ENCODE measurements around the gene CCR5.
"Not testable (repeated sequence)": the region's sequence is repeated elsewhere in the genome, so short reads cannot be mapped to it uniquely, and the experiment has no call there.

CCR5 gene

DNA sequence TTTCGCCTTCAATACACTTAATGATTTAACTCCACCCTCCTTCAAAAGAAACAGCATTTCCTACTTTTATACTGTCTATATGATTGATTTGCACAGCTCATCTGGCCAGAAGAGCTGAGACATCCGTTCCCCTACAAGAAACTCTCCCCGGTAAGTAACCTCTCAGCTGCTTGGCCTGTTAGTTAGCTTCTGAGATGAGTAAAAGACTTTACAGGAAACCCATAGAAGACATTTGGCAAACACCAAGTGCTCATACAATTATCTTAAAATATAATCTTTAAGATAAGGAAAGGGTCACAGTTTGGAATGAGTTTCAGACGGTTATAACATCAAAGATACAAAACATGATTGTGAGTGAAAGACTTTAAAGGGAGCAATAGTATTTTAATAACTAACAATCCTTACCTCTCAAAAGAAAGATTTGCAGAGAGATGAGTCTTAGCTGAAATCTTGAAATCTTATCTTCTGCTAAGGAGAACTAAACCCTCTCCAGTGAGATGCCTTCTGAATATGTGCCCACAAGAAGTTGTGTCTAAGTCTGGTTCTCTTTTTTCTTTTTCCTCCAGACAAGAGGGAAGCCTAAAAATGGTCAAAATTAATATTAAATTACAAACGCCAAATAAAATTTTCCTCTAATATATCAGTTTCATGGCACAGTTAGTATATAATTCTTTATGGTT is at the start of gene CCR5:
TSS of gene CCR5 (plus strand) at position 108 of the 680 bp plus-strand sequence. CDS start 1,957 bp downstream, outside the sequence.
- DNase-seq: no peak

DNA sequence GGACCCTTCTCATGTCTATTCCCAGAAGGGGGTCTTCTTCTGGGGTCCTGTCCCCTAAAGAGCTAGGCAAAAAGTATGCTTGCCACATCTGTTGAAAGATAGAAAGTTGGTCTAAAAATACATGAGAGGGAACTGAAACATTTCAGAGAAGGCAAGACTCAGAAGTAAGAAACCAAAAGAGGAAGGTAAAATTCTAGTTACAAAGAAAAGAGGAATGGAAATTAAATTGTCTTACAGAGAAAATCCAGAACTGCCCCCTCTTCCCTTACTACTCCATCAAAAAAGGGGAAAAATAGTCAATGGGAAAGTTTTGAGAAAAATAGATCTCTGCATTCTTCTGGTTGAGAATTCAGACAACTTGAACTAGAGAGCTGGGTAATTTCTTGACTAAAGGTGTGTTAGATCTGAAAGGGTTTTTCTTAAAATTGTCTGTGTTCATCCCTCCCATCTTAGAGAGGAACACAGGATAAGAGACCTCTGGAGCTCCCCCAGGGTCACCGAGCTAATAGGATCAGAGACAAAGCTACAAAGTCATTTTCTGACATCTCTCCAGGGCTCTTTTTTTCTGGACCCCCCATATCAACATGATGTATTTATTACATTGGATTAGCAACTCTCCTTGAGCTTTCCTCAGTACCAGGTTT is 49.2 kb upstream of the CCR5 start:
- DNase-seq: no peak

DNA sequence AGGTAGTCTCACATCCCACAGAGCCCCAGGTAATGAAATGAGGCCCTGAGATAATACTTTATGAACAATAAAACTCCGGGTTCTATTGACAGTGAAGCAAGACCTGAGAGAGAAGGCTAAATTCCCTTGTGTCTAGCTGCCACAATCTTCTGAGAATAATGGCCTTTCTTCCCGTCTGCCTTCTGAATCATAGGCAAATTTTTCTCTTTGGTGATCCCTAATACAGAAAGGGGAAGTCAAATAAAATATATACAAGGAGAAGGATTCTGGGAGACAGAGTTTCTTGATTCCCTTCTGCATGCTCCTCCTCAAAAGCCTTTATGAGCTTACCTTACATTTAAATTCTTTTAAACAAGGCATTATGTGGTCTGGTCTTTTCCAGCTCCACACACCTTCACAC is 46.7 kb upstream of the CCR5 start:
- DNase-seq: no peak

DNA sequence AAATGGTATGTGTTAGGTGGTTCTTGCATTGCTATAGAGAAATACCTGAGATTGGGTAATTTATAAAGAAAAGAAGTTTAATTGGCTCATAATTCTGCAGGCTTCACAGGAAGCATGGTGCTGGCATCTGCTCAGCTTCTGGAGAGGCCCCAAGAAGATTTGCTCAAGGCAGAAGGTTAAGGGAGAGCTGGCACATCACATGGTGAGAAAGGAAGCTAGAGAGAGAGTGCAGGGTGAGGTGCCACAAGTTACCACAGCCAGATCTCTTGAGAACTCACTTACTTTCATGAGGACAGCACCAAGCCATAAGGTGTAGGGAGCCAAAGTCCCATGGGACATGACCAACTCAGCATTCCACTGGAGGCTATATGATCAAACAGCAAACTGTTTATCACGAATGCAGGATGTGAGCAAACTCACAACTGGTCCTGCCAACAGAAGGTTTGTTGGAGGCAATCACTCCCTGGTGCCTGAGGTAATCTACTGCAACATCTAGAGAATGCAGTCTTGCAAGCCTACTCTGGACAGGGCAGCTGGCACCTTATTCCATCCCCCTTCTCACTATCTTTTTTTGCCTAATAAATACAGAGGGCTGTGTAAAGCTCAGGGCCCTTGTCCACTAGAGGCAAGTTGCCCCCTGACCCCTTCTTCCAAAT is 45.0 kb upstream of the CCR5 start:
- no peak for DNase-seq

DNA sequence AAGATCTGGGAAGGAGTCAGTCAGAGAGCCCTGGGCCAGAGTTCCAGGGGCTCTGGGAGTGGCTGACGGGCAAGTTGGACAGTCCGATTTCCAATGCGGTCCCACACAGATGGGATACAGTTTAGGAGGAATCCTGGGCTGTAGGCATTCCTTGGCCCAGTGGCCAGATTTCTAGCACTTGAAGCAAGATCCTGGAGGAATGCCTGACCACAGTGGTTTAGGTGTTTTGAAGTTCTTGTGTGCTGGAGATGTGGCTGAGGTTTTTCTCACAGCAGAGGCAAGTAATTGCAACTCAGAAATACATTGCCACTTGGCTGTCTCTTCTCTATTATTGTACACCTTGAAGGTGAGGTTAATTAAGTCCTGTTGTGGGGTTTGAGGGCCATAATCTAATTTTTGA is 40.1 kb upstream of the CCR5 start:
- not testable (repeated sequence) for DNase-seq

DNA sequence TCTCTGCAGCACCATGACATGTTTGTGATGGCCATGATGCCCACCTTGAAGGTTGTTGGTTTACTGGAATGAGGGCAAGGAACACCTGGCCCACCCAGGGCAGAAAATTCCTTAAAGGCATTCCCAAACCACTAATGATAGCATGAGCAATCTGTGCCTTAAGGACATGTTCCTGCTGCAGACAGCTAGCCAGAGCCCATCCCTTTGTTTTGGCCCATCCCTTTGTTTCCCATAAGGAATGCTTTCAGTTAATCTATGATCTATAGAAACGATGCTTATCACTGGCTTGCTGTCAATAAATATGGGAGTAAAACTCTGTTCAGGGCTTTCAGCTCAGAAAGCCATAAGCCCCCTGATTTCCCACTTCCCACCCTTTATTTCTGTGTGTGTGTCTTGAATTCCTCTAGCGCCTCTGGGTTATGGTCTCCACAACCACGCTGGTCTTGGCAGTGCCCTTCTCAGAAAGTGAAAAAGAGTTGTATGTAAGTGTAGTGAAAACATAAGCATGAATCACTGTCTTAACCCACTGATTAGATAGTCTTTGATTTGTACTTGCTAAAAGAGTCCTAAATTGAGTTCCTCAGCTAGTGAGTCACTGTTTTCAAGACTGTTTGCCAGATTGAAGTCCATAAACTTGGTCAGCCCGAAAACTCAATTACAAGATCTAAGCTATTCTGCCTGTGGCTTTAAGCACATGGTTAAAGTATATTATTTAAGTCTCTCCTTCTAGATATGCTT is 35.8 kb upstream of the CCR5 start:
- no peak for DNase-seq

DNA sequence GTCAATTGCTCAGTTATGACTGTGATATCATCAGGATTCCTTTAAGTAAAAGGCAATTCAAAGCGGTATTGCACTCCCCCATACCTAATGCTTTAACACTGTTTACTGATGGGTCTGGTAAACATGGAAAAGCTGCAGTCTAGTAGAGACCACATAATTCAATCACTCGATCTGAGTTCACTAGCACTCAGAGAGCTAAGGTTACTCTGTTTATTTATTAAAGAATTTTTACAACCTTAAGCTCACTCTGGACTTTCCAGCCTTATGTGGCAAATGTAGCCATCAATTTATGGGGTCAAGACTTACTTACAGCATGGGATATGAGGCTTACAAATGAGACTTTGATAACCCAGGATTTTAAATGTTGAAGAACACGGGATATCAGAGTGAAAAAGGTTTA is 35.2 kb upstream of the CCR5 start:
- DNase-seq: no peak

DNA sequence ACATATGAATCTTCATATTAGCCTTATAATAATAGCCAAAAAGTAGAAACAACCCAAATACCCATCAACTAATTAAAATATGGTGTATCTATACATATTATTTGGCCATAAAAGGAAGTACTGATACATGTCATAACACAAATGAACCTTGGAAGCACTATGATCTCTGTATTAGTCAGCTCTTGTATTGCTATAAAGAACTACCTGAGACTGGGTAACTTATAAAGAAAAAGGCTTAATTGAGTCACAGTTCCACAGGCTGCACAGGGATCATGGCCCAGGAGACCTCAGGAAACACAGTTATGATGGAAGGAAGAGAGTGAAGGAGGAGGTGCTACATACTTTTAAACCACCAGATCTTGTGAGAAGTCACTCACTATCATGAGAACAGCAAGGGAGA is 32.8 kb upstream of the CCR5 start:
- DNase-seq: no peak

DNA sequence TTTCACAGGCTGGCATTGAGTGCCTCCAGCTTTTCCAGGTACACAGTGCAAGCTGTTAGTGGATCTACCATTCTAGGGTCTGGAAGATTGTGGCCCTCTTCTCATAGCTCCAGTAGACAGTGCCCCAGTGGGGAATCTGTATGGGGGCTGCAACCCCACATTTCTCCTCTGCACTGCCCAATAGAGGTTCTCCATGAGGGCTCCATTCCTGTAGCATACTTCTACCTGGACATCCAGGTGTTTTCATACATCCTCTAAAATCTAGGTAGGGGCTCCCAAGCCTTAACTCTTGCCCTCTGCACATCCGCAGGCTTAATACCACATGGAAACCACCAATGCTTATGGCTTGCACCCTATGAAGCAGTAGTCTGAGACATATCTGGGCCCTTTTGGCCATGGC is 31.9 kb upstream of the CCR5 start:
- no peak for DNase-seq

DNA sequence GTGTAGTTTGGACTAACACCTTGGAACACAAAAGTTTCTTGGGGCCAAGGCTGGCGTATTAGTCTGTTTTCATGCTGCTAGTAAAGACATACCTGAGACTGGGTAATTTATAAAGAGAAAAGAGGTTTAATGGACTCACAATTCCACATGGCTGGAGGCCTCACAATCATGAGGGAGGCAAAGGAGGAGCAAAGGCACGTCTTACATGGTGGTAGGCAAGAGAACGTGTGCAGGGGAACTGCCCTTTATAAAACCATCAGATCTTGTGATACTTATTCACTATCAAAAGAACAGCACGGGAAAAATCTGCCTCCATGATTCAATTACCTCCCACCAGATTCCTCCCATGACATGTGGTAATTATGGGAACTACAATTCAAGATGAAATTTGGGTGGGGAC is 26.3 kb upstream of the CCR5 start:
- no peak for DNase-seq

DNA sequence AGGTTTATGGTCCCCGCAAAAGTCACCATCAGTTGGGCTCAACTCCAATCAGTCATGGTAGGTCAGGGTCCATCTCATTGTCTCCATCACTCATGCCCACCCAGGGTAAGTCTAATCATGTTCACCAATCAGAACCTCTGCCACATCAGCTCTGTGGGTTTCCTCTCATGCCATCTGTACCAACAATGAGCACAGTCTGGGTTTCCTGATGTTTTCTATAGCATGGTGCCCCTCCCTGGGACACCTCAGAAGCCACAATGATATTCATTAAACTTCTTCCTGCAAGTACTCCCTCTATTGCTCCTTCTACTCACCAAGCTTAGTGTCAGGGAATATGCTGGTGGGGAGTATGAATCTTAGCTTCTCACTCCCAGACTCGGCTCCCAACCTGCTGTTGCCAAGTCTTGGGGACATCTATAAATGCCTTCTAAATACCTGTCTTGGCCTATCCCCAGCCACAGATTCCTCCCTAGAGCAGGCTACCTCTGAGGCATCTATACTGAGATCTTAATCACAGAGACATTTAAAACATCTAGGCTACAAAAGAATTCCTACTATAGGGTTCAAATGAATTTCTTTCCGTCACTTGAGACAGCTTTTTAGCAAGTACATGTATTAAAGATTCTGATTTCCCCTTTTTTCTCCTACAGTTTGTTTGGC is 21.8 kb upstream of the CCR5 start:
- DNase-seq: no peak

DNA sequence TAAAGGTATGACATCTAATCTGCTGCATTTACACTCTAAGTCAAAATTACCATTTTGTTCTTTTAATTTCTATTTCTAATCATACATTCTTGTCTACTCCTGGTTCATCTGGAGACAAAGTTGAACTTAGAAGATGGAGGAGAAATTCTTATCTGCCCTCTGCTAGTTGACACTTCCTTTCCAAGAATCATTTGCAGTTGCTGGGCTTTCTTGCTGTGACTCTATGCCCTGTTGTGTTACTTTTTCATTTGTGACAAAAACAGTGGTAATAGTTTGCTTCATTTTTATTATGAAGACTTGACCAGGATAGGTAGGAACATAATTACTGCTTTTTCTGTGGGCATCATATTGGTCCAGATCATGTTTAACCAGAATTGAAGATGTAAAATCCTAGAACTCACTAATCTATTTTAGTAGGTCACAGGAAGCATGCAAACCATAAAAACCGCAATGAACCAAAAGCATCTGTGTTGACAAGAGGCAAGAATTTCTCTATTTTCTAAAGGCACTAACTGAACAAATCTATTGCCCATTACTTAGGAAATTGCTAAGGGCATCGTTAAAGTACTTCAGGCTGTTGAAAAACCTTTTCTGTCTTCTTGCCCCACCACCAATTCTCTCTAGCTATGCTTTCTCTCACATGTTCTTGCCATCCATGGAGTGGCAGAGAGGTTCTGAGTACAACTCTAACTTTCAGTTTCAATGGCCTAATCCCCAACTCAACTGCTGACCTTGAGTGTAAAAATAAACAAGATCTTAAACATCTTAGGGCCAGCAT is 21.1 kb upstream of the CCR5 start:
- DNase-seq: no peak

DNA sequence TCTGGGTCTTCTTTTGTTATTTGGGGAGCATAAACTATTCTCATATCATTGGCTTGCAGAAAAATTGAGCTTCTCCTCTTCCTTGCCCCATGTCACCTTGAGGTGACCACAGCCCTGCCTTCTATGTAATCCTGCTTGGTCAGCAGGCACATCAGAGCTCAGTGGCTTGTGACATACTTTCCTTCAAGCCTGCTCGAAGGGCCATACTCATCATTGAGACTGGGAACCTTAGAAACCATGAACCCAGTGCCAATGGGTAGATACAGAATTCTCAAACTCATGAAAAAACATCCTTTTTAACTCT is 20.5 kb upstream of the CCR5 start:
- no peak for DNase-seq

DNA sequence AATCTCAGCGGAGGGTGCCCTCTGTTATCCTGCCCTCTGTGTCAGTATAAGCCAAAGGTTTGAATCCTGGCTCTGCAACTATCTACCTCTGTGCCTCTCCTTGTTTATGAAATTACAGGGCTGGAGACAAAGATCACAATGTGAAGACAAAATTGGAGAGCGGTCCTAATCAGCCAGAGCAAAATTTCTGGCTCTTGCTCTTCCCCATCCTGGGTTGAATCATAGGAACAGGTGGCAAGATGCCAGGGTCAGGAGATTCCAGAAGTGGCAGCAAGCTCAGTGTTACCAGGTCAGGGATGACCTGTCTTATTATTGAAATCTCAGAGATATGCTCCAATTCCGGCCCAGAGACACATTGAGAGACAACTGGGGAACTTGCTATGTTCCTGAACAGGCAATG is 19.1 kb upstream of the CCR5 start:
- DNase-seq: no peak

DNA sequence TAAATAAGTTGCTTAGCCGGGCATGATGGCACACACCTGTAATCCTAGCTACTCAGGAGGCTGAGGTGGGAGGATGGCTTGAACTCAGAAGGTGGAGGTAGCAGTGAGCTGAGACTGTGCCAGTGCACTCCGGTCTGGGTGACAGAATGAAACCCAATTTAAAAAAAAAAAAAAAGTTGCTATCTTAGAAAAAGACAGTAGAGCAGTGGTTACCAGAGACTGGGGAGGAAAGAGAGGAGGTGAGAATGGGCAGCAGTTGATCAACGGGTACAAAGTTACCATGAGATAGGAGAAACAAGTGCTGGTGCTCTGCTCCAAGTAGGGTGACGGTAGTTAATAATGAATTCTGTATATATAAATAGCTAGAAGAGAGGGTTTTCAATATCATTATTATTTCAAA is 17.7 kb upstream of the CCR5 start:
- no peak for DNase-seq

DNA sequence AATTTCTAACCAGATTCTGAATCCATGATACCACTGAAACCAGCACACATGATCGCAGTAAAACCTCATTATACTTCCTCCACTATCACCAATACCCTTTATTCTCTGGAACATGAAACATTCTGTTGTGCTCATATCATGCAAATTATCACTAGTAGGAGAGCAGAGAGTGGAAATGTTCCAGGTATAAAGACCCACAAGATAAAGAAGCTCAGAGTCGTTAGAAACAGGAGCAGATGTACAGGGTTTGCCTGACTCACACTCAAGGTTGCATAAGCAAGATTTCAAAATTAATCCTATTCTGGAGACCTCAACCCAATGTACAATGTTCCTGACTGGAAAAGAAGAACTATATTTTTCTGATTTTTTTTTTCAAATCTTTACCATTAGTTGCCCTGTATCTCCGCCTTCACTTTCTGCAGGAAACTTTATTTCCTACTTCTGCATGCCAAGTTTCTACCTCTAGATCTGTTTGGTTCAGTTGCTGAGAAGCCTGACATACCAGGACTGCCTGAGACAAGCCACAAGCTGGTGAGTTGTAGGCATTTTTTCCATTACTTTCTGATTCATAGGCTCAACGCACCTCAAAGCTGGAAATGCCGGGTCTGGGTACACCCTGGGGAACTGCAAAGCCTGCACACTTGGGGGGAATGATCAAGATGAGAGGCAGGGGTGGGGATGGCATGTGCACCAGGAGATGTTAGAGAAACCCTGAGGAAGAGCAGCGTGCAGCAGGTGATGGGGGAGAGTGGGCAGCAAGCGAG is 16.9 kb upstream of the CCR5 start, which contains the start of gene CCR2:
TSS of gene CCR2 (plus strand) at position 465 of the 764 bp plus-strand sequence. CDS start 3,417 bp downstream, outside the sequence.
- DNase-seq: no peak

DNA sequence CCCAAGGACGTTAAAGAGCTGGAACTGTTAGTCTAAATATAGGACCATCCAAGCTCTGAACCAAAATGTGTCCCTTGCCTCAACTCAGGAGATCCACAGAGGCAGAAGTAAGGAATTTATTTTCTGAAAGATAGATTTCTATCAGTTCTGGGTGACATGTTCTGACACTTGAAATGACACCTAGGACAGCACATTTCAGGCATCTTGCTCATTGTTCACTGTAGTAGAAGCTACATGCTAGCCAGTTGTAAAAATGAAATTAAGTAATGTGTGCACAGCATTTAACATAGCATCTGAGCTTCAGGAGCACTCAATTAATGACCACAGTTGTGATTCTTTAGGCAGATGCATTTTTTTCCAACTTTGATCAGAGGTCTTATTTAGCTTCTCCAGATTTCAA is 16.3 kb upstream of the CCR5 start:
- no peak for DNase-seq

DNA sequence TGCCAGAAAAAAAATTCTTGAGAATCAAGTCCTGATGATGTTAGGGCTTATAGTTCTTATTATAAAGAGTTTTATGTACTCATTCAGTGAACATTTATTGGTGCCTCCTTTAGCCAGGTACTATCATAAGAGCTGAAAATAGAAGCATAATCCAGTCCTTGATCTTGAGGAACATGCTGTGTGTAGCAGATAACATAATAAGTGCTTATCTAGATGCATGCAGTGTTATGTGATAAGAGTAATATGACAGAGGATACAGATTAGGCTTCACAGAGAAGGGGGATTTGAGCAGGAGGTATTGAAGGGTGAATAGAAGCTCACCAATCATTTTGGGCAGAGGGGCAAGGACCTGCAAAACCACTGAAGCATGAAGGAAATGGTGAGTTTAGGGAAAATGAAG is 15.8 kb upstream of the CCR5 start:
- no peak for DNase-seq

DNA sequence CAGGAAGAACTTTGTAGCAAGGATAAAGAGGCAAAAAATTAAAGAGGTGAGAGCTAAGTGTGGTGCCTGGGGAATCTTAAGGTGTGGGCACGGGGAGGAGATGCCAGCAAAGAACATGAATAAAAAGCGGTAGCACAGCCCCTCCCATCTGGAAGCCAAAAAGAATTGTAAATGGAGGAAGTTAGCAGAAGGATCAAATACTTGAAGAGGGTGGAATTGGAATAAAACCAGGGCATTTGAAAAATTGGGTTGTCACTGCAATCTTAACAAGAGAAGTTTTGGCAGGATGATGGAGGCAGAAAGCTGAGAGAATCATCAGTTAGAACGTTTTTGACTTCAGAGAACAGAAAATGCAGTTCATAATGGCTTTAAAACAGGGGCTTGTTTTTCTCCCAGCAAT is 14.5 kb upstream of the CCR5 start:
- no peak for DNase-seq

DNA sequence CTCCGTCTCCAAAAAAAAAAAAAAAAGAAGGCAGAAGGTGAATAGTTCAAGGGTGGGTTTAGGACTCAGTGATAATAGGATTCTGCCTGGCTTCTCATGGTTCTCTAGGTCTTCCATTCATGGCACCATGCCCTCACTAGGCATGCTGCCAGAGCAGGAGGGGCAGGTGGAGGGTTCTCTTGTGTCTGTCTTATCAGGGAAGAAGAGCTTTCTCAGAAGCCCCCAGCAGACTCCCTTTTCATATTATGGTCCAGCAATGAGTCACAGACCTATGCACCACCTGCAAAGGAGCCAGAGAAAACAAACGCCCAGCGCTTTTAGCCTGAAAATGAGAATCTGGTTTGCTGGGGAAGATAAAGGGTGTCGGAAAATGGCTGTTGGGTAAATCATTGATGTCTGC is 13.8 kb upstream of the CCR5 start:
- no peak for DNase-seq

DNA sequence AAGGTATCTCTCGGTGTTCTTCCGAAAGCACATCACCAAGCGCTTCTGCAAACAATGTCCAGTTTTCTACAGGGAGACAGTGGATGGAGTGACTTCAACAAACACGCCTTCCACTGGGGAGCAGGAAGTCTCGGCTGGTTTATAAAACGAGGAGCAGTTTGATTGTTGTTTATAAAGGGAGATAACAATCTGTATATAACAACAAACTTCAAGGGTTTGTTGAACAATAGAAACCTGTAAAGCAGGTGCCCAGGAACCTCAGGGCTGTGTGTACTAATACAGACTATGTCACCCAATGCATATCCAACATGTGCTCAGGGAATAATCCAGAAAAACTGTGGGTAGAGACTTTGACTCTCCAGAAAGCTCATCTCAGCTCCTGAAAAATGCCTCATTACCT is 12.3 kb upstream of the CCR5 start:
- no peak for DNase-seq
